OCI-M1 (cell line): ENCODE data around the gene AHDC1.

Source experiments
- DNase-seq: peaks from one replicate; lab custom pipeline; 2025; lab: John Stamatoyannopoulos, UW

Gene AHDC1

DNA sequence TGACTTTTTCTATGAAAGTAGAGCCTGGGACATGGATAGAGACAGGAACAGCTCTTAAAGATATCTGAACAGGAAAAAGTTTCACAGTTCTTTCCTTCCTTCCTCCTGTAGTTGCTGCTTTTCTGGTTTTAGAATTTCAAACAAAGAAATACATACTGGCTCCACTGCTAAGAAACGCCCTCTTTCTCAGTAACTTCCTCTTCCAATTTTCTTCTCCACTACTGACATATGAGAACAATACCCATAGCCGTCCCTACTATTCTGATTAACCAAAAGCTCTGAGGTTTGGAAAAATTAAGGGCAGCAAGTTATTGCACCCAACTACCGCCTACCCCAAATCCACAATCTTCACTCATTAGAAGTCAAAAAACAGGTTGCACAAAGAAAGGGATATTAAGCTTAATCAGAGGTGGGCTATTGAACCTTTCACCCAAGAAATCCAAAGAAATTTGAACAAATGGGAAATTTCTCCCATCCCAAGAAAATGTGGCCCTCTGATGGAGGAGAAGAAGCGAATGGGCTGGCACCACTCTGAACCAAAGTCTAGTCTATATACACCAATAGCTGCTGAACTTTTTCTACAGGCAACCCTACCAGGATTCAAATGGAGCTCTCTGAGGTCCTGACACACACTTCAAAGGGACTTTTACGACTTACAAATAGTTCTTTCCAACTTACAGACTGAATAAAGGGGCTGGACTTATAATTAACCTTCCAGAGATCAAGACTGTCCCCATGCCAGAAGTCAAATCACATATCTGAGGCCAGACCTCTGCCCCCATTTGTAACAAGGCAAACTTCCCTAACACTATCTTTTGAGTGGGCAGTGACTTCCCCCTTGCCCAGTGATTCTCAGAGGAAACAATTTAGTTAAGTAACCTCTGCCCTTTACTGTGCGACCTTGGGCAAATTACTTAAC is 115.7 kb downstream of the AHDC1 start:
- DNase-seq: peak; percentile 82

DNA sequence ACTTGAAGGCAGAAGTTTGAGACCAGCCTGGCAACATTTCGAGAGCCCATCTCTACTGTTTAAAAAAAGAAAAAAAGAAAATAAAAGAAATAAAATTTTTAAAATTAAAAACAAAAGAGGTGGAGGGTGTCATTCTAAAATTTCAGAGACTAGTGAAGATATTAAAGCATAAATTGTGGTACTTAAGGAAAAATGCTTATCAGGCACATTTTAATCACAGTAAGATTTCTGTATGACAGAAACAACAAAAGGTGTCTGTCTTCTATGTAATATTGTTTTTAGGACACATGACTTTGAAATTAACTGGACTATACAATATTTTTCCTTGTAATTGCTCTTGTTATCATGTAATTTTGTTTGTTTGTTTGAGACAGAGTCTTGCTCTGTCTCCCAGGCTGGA is 118.6 kb downstream of the AHDC1 start:
- no peak for DNase-seq
